HuH-7 (cell line): ENCODE results near the gene SAMSN1.
"Not testable (repeated sequence)": the region's sequence is repeated elsewhere in the genome, so short reads cannot be mapped to it uniquely, and the experiment has no call there.

Experiments
- DNase-seq: peaks from one replicate; pipeline ENCODE4 v3.0.0; 2011; ENCODE audit warnings: low spot score

Gene SAMSN1

GRCh38 chr21:14562959-14563358 is 16.8 kb upstream of the SAMSN1 start:
- DNase-seq, result no peak

GRCh38 chr21:14560555-14560954 is 14.4 kb upstream of the SAMSN1 start:
- no peak for DNase-seq

- no peak for DNase-seq
Measured at GRCh38 chr21:14560139-14560538, 14.0 kb upstream of the SAMSN1 start.

GRCh38 chr21:14559102-14559501 is 13.0 kb upstream of the SAMSN1 start:
- peak; percentile 2 for DNase-seq

GRCh38 chr21:14557413-14557812 is 11.3 kb upstream of the SAMSN1 start:
- no peak for DNase-seq

DNA sequence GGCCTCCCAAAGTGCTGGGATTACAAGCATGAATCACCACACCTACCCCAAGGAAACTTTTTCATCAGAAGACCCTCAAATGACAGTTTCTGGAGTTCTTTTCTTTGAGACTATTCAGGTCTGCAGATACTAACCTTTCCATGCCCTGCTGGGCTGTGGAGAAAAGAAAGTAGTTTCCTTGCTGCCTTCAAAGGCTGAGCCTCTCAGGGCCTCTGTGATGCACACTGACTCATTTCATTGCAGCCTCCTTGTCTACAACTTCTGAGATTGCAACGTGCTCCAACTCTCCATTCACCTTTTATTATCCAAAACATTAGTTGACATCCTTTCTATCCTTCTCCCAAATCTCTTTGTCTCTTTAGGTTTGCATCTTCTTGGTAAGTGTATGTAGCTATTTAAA is 8.8 kb upstream of the SAMSN1 start:
- DNase-seq, result no peak

GRCh38 chr21:14553422-14553821 is 7.3 kb upstream of the SAMSN1 start:
- DNase-seq, result no peak

DNA sequence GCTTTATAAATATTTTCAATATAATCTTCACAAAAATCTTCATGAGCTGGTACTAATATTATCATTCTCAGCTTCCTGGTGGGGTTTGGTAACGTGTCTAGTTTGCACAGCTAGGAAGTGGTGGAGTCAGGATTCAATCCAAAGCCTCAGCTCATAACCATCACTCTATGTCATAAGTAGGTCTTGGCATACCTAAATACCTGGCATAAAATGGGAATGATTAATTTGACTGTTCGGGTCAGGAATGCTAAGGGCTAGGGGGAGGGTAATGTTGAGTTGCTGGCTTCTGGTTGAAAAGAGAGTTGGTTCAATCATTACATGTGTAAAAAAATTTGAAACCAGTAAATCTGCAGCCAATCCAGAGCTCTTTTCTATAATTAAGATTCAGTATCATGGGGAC is 5.6 kb upstream of the SAMSN1 start:
- no peak for DNase-seq

- no peak for DNase-seq
Measured at GRCh38 chr21:14550135-14550534, 4.0 kb upstream of the SAMSN1 start.

DNA sequence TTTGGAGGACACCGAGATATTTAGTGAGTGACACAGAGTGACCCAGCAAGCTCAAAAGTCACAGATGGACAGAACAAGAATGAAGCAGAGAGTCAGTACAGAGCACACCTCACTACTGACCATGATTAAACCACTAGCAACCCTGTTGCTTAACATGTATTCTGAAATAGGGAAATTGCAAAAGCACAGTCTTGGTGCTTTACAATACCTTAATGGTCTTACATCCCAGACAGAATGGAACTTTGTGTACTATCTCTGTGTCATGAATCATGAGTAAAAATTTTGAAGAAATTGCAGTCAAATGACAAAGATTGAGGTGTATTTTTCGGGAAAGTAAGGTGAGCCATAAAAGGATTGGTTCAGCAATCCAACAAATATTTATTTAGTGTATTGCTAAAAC is 2.7 kb upstream of the SAMSN1 start:
- DNase-seq, result no peak

- DNase-seq, result no peak
Measured at GRCh38 chr21:14547834-14548513, 1.9 kb upstream of the SAMSN1 start.

- DNase-seq, result not testable (repeated sequence)
Measured at GRCh38 chr21:14546719-14547118, 604 bp upstream of the SAMSN1 start.

- no peak for DNase-seq
Measured at GRCh38 chr21:14543983-14544382, 2.1 kb downstream of the SAMSN1 start.

DNA sequence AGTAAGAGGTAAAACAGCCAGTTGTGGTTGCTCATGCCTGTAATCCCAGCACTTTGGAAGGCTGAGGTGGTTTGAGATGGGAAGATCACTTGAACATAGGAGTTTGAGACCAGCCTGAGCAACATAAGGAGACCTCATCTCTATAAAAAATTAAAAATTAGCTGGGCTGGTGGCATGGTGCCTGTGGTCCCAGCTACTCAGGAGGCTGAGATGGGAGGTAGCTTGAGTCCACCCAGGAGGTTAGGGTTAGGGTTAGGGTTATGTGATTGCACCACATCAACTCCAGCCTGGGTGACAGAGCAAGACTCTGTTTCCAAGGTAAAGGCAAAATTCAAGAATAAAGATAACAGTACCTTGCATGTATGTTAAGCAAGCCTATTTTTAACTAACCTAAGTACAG is 3.5 kb downstream of the SAMSN1 start:
- no peak for DNase-seq

DNA sequence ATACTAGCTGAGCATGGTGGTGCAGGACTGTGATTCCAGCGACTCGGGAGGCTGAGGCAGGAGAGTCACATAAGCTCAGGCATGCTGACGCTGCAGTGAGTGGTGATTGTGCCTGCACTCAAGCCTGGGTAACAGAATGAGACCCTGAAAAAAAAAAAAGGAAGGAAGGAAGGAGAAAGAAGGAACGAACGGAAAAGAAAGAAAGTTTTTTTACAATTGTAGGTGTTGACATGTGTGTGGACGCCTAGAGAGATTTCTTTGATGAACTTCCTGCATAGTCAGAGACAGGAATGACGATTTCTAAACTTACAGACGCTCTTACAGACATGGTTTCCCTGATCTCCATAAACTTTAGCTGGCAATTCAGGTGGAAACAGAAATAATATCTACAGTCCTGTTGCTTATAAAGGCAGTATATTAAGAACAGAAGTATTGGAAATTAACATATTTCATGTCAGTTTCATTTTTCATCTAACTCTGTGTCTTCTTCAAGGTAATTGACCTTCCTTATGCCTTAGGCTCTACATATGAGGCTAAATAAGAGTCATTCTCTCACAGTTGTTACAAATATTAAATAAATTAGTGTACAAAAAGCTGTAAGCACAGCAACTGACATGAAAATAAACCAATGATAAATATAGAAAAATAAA is 4.1 kb downstream of the SAMSN1 start:
- no peak for DNase-seq

DNA sequence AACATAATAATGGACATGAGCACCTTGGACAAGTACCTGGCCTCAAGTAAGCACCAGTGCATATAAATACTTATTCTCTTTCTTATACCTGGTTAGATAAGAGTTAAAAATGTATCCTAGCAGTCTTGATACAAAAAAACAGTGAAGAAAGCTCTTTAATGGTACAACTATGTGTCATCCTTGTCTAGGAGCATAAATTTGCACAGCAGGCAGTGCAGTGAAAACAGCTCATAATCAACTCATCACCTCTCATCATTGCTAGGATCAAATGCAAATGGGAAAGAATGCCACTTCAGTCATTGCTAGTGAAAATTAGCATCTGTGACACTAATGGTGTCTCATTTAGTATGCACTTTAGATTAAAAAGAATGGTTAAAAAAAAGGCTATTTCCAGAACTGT is 7.6 kb downstream of the SAMSN1 start:
- DNase-seq, result no peak

GRCh38 chr21:14536929-14537328 is 9.2 kb downstream of the SAMSN1 start:
- DNase-seq, result no peak

DNA sequence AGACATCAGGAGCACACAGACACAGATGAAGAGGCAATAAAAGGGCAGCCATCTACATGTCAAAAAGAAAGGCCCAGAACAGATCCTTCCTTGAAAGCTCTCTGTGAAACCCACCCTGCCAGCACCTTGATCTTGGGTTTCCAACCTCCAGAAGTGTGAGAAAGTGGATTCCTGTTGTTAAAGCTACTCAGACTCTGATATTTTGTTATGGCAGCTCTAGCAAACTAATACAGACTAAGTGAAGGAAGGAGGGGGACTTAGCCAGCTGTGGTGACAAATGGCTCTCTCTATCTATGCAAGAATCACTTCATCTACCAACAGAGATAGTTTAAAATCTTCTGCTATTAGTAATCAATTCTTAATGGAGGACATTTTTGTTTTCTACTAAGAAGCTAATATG is 10.4 kb downstream of the SAMSN1 start:
- DNase-seq, result no peak

DNA sequence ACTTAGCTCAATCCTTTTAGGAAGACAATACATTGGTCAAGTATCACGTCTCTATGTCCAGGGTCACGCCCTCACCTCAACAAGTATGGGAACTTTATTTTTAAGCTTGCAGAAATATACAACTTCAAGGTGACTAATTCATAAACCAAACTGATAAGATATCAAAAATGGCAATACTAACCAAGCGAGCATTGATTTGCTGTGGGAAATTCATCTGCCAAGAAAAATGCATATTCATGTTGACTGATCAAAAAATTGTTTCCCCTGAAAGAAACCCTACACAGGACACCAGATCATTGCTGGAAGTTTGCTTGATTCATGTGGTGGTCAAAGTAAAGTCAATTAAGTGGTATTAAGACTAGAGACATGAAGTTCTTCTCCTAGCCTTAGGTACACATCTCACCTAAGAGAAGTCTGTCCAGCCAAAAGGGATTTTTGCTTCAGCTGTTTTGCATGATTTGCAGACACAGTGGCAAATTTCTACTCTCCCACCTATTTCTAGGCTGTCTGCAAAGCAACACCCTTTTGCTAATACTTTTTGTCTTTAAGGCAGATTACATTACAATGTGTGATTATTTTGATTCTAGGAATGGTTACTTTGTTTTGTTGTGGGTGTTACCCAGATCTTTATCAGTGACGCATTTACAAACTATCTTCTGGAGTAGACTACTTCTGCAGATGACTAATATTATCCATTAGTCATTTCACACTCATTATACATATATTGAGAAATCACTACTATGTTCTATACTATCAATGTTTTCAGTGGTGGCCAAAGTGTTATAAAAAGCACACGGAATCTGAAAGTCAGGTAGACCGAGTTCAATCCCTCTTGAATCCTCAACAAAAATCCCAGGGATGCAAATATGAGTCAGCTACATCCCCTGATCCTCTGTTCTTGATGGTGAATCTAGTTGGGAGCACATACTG is 12.4 kb downstream of the SAMSN1 start:
- no peak for DNase-seq

DNA sequence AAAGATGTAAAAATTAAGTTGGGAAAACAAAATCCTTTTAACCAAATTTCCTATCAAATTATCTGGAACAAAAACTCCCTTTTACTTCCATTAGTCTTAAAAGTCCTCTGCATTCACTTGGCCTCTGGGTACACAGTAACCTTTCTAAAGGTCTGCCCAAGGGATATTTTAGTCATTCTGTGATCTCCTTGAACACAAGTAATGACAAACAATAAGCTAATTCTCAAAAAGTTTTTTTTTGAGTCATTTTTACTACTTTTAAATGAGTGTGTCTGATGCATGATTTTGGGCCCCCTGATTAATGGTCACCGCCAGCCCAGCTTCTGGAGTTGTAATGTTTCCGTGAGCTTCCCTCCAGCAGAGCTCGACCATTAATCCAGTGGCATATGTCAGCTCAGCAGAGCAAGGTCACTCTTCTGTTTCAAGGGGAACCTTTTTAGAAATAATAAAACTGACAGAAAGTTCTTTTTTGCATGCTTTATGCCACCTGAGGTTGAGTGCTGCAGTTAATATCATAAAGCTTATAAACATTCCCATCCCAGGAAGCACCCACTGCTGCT is 14.3 kb downstream of the SAMSN1 start:
- DNase-seq, result no peak

- no peak for DNase-seq
Measured at GRCh38 chr21:14530592-14530991, 15.5 kb downstream of the SAMSN1 start.

GRCh38 chr21:14528815-14529214 is 17.3 kb downstream of the SAMSN1 start:
- no peak for DNase-seq
